GM21515 (cell line): ENCODE measurements around the gene CEP68.
"Not testable (repeated sequence)": the region's sequence is repeated elsewhere in the genome, so short reads cannot be mapped to it uniquely, and the experiment has no call there.

Source experiments
- ATAC-seq: cut with Tn5 transposase; IDR thresholded peaks from one replicate; pipeline ENCODE4 v1.9.1; 2021; ENCODE audit not compliant: unreplicated experiment

The CEP68 gene

DNA sequence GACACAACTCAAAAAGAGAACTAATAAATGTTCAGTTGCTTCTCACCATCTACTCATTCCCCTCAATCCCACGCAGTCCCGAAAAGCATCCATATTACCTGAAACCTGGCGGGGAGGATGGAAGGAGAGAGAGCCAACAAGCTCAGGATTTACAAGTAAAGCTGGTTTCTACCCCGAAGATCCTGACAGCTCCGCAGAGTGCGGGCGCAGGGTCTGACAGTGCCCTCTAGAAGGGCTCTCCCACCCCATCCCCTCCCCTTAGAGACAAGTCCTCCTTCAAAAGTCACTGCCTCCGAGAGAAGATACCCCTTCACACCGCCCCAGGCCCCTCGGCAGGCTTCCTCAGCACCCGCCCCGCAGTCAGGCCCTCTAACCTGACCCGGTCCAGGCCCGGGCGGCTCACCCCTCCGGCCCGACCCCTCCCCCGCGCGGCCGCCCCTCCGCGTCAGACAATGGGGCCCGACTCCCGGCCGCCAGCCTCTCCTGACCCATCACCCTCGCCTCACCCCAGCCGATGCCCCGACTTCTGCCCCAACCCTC, 73.1 kb downstream of the CEP68 start:
- no peak for ATAC-seq

DNA sequence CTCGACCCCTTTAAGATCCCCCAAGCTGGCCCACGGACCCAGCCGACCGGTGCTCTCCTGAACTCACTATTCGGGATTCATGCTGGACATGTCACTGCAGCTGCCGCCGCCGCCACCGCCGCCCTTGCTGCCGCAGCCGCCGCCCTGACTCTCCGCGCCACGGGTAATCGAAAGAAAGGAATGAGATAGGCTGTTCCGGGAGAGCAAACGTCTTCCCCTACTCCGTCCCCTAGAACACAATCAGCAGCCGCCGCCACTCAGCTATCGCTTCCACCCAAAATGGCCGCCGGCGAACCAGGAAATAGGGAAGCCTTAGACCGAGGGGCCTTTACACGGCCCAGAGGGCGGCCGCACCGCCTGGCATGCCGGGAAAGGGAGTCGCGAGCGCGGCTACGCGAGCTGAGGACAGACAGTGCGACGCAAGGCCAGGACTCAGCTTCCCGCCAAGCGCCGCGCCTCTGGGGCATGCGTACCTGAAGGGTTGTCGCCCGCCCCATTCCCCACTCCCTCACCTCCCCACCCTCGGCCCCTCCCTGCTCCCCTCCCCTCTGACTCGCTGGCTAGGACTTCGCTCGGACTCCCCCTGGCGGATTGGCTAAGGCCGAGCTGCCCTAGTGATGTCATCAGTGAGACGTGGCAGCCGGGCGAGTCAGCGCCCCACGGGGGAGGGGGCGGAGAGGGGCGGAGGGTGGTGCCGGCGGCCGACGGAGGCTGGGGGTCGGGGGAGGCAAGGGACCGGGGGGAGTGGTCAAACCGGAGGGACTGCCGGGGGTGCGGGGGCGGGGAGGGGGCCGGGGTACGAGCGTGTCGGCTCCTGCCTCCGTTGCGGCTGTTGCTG, 73.8 kb downstream of the CEP68 start, which contains the start of gene RAB1A:
Gene RAB1A, minus strand, starts transcription at position 281 of the 838 bp plus-strand sequence. Its CDS starts 191 bp downstream, at position 90.
- peak; percentile 96 for ATAC-seq

DNA sequence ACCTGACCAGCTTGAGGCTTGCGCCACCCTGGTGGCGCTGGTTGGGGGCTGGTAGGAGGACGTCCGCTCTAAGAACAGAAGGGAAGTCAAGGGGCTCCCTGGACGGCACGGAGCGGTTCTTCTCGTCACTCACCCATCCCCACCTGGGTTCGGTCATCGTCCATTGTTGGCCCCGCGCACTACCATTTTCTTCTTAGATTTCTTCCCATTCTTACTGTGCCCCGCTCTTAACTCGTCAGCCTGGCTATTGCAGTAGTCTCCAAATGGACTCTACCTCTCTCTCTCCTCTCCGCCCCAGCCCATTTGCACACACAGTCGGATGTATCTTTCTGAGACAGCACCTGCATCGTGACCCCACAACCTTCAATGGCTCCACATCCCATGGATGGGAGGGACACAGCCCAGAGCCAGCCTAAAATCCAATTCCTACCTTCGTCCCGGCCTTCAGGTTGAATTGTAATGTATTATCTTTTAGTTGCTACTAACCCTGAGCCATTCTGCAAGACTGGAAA, 74.5 kb downstream of the CEP68 start:
- peak; percentile 21 for ATAC-seq

- not testable (repeated sequence) for ATAC-seq
Observed at GRCh38 chr2:65132930-65133329, 76.7 kb downstream of the CEP68 start.

GRCh38 chr2:65133626-65134025, 77.4 kb downstream of the CEP68 start:
- no peak for ATAC-seq

- no peak for ATAC-seq
Observed at GRCh38 chr2:65134158-65134557, 77.9 kb downstream of the CEP68 start.

DNA sequence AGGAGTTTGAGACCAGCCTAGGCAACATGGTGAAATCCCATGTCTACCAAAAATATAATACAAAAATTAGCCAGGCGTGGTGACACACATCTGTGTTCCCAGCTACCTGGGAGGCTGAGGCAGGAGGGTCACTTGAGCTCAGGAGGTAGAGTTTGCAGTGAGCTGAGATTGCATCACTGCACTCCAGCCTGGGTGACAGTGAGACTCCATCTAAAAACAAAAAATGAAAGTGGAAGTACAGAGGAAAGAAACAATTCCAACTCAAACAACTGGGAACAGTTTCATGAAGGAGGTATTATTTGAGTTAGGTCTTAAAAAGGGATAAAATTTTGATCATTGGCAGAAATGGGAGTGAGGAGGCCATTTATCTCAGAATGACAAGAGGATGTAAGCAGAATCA, 80.0 kb downstream of the CEP68 start:
- no peak for ATAC-seq
